ENCODE data around the gene ITPRIP. TPM values are rescaled to one million over a fixed set of nuclear protein-coding genes. Genes with fewer than 3 reads are reported as not detected.

The ITPRIP gene
- total RNA-seq, 1 donor from 2014 or later: 15.6 TPM

DNA sequence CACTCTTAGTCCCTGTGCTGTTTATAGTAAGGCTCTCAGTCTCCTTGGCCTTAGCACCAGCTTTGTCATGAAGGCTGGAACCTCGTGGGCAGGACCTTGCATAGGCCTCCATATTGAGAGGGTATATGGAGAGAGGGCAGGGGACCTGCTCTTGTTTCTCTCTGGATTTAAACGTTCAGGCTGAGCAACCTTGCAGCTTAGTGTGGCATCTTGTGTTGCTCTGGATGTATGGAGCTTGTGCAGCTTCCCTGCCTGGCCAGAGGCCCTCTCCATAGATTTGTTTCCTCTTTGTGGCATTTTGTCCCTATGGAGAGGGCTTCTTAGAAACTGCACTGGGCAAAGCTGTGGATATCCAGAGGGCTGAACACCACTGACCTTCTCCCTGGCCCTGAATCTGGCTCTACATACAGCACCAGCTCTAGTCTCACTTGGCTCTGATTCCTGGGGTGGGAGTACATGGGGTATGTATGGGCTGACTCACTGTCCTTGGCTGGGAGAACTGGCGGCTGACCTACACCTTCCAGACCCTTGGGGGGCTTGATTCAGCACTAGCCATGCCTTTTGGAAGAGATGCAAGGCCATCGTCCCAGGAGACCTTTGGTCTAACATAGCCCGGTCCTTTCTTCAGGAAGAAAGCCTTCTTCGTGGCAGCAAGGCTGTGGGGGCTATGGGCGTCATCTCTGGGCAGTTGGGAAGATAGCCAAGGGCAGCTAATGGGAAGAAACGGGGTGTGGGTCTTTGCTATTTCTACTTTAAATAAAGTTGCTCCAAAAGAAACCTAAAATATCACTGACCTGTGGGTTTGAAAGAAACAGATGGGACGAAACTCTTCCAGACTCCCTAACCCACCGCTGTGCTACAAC is 30.5 kb downstream of the ITPRIP start:
- no peak overlapping the region for H3K27ac Mint-ChIP-seq (ENCODE audit: unreplicated experiment)
- H3K27me3 Mint-ChIP-seq (ENCODE audit: low read depth): peaks cover 4% of the 10 kb centered on the region
- no peak for DNase-seq (ENCODE audit: low read depth, low spot score)
- no peak overlapping the region for H3K4me3 Mint-ChIP-seq
- peaks cover 6% of the 10 kb centered on the region for H3K9me3 Mint-ChIP-seq
- H3K4me1 Mint-ChIP-seq: peaks cover 24% of the 10 kb centered on the region
- TF ChIP-seq CTCF (conservative IDR thresholded peaks at IDR 0.05): no peak
- no peaks in the 10 kb centered on the region for H3K36me3 Mint-ChIP-seq (ENCODE audit: low read depth)

DNA sequence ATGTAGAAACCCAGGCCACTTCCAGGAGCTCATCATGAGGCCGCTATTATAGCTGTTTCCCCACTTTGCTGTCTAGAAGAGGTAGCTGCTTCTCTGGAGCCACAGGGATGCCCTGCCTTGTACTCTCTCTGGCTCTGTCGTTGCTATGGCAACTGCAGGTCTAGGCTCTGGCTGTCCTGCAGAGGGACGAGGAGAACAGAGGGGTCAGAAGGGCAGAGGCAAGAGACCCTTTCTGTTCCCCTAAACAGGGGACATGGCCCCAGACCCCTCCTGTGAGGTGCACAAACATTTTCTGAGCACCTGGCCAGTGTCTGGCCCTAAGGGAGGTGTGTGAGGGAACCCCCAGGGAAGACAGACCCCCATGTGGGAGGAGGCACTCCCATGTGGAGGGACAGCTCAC is 31.4 kb downstream of the ITPRIP start:
- Mint-ChIP-seq H3K27me3 (ENCODE audit: low read depth) (peaks cover 4% of the 10 kb centered on the region), H3K36me3 (ENCODE audit: low read depth) (no peaks in the 10 kb centered on the region), H3K4me1 (peaks cover 24% of the 10 kb centered on the region), H3K9me3 (peaks cover 6% of the 10 kb centered on the region), H3K27ac (ENCODE audit: unreplicated experiment) (no peak overlapping the region), H3K4me3 (no peak overlapping the region)
- DNase-seq (ENCODE audit: low read depth, low spot score): no peak
- TF ChIP-seq CTCF (conservative IDR thresholded peaks at IDR 0.05): no peak

- Mint-ChIP-seq H3K9me3 (peaks cover 6% of the 10 kb centered on the region), H3K4me3 (no peak overlapping the region), H3K4me1 (peaks cover 35% of the 10 kb centered on the region), H3K27ac (ENCODE audit: unreplicated experiment) (no peak overlapping the region), H3K36me3 (ENCODE audit: low read depth) (no peaks in the 10 kb centered on the region), H3K27me3 (ENCODE audit: low read depth) (peaks cover 4% of the 10 kb centered on the region)
- TF ChIP-seq CTCF (conservative IDR thresholded peaks at IDR 0.05): no peak
- DNase-seq (ENCODE audit: low read depth, low spot score): no peak
Observed at GRCh38 chr10:104304927-104305326, 33.3 kb downstream of the ITPRIP start.

- H3K4me1 Mint-ChIP-seq: peaks cover 35% of the 10 kb centered on the region
- no peak overlapping the region for H3K27ac Mint-ChIP-seq (ENCODE audit: unreplicated experiment)
- no peak overlapping the region for H3K4me3 Mint-ChIP-seq
- no peak for TF ChIP-seq CTCF (conservative IDR thresholded peaks at IDR 0.05)
- peaks cover 4% of the 10 kb centered on the region for H3K27me3 Mint-ChIP-seq (ENCODE audit: low read depth)
- no peak for DNase-seq (ENCODE audit: low read depth, low spot score)
- H3K9me3 Mint-ChIP-seq: peaks cover 6% of the 10 kb centered on the region
- H3K36me3 Mint-ChIP-seq (ENCODE audit: low read depth): no peaks in the 10 kb centered on the region
Observed at GRCh38 chr10:104304356-104304745, 33.9 kb downstream of the ITPRIP start.

DNA sequence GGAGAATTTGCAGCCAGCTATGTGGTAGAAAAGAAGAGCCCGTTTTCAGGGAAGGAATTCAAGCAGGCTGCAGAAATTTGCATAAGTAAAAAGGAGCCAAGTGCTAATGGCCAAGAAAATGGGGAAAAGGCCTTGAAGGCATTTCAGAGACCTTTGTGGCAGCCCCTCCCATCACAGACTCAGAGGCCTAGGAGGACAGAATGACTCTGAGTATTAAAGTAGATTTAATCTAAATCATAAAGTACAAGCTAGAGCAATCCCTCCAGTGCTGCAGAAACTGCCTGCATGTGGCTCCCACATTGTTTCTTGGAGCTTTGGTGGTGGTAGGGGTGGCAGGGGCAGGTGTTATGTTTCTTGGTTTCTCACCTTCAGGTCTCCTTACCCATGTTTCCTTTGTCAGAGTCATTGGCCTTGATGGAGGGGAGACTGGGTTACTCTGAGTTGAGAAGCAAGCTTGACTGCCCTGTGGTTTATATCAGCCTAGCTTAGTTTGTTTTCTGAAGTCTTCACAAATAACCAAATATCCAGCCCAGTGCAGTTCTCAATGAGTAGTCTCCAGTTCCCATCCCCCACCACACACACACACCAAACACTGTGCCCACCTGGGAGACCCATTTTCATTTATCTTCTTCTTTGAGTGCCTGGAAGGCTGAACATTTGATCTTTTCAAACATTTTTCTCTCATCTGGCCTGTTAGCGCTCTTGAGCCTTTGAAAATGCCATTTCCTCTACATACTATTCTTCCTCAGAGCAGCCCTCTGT is 34.5 kb downstream of the ITPRIP start:
- H3K4me1 Mint-ChIP-seq: peaks cover 32% of the 10 kb centered on the region
- no peak overlapping the region for H3K27ac Mint-ChIP-seq (ENCODE audit: unreplicated experiment)
- H3K36me3 Mint-ChIP-seq (ENCODE audit: low read depth): no peaks in the 10 kb centered on the region
- peaks cover 6% of the 10 kb centered on the region for H3K9me3 Mint-ChIP-seq
- no peak for DNase-seq (ENCODE audit: low read depth, low spot score)
- H3K27me3 Mint-ChIP-seq (ENCODE audit: low read depth): peaks cover 7% of the 10 kb centered on the region
- H3K4me3 Mint-ChIP-seq: no peak overlapping the region
- TF ChIP-seq CTCF (conservative IDR thresholded peaks at IDR 0.05): no peak

Measured in neural crest cell (in vitro differentiated cells).